Stimulated activated CD8-positive, alpha-beta memory T cell treated with anti-CD3 and anti-CD28 coated beads, Interleukin-7, amount 100 ng/mL, for 1 hour (primary cell): ENCODE data around the gene NET1.

Experiments used
- DNase-seq, 2 donors: peaks; one replicate each; pipeline ENCODE4 v3.0.0-alpha.2; 2020; ENCODE audit warnings: low read depth in 2 of 2

Gene NET1

GRCh38 chr10:5485290-5485689 is 72.9 kb downstream of the NET1 start:
- DNase-seq = no peak

GRCh38 chr10:5485948-5486852 is 73.8 kb downstream of the NET1 start:
- no peak for DNase-seq

- DNase-seq = no peak
Measured at GRCh38 chr10:5486853-5487235, 74.5 kb downstream of the NET1 start.

- DNase-seq = no peak
Measured at GRCh38 chr10:5488272-5489161, 76.2 kb downstream of the NET1 start.

GRCh38 chr10:5490032-5490431 is 77.7 kb downstream of the NET1 start:
- no peak for DNase-seq

DNA sequence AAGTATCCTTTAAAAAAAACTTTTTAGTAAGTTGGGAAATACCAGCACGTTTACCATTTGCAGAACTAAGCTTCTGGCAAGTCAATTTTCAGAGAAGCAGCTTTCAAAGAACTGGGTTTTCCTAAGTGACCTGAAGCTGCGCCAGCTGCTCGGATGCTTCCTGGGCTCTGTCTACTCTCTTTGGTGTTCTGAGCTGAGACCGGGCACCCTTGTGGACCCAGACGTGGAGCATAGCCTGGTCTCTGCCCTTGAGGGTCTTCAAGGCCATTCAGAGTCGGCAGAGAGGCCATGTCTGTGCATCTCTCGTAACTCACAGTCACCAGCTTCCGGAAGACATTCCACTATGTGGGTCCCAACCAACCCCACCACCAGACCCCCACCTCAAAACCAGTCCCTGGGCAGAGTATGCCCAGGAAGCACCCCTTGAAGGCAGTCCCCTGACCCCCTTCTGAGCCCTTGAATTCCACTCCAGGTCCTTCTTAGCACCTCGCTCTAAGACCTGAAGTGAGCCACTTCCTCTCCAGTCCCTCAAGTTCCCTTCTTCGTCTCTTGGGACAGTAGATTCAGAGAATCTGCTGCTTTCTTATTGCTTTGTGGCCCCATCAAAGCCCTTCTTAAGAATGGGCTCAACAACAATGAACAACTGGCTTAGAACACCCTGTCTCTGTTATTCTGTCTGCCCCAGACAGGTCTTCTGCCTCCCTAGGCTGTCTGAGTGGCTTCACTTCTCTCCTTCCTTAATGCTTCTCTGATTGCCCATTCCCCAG is 78.5 kb downstream of the NET1 start:
- no peak for DNase-seq

- no peak for DNase-seq
Measured at GRCh38 chr10:5491477-5491876, 79.1 kb downstream of the NET1 start.

DNA sequence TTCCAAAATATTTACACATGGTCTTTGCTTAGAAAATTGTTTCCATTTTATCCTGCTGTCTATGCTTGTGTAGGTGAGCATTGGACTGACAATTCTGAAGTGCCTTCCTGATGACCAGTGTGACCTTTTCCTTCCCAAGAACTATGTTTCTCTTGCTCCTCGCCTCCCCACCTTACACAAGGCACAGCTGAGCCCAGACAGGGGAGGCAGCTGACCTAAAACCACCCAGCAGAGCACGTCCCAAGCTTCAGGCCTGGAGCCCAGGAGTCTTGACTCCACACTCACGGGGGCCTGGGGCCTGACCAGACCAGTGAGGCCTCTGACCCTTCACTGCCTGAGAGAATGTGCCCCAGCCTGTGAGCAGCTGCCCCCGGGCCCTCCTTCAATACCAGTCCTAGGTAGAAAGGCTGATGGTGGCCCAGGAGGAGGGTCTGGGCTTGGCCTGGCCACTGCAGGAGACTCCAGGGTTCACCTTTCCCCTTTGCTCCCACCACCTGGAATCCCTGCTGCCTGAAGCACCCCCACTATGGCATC is 80.0 kb downstream of the NET1 start:
- no peak for DNase-seq

- no peak for DNase-seq
Measured at GRCh38 chr10:5492929-5493576, 80.7 kb downstream of the NET1 start.

GRCh38 chr10:5493691-5494090 is 81.3 kb downstream of the NET1 start:
- DNase-seq = no peak

- DNase-seq = no peak
Measured at GRCh38 chr10:5494611-5495010, 82.3 kb downstream of the NET1 start.

GRCh38 chr10:5496261-5497250 is 84.2 kb downstream of the NET1 start:
- DNase-seq = no peak

DNA sequence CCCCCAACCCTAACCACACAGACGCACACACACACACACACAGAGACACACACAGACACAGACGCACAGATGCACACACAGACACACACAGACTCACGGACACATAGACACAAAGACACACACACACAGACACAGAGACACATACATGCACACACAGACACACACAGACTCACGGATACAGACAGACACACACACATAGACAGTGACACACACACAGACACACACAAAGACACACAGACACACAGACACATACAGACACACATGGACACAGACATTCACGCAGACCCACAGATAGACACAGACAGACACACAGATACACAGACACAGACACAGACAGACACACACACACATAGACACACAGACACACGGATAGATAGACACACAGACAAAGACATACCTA is 84.9 kb downstream of the NET1 start:
- DNase-seq = no peak

DNA sequence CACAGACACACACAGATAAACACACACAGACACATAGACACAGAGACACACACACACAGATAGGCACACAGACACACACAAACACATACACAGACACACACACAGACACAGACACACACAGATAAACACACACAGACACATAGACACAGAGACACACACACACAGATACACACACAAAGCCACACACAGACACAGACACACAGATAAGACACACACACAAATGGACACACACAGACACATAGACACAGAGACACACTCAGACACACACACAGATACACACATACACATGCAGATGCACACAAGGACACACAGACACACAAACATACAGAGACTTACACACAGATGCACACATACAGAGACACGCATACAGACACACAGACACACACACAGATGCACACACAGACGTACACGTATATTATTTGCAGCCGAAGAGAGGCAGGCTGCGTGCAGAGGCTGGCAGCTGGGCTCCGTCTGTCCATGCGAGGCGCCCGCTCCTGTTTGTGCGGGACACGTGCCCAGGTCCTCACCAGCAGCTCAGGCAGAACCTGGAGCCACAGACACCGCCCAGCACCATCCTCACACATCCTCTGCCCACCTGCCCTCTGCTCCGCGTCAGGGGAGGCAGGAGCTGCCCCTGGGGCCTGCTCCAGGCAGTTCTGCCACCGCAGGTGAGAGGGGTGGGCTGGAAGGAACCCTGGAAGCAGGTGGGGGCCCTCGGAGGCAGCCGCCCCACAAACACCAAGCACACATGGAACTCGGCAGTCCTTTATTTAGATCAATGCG is 85.8 kb downstream of the NET1 start:
- no peak for DNase-seq

- no peak for DNase-seq
Measured at GRCh38 chr10:5498791-5499492, 86.6 kb downstream of the NET1 start.

DNA sequence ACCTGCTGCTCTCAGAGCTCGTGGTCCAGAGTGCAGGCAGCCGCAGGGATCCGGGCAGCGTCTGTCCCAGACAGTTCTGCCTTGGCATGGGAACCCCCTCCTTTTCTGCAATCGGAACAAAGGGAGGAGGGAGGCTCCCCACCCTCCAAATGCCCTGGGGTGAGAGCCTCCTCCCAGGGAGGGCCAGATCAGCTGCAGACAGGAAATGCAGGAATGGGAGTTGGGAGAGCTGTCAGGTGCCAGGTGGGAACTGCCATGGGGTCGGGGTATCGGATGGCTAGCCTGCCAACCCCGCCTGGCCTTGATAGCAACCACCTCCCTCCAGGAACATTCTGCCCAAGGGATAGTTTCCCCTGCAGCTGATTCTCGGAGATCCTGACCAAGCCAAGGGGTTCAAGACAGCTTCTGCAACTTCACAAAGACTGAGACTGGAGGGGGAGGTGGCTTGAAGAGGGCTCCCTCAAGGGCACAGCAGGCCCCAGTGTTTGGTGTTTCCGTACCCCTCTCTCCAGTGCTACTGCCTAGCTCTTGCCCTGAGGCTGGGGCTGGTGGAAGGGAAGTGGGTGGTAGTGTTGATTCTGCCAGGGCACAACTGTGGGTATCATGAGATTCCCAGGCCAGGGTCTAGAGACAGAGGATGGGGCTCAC is 87.3 kb downstream of the NET1 start, which contains the start of gene CALML5:
Gene CALML5 (minus strand): TSS at position 78 of the 648 bp plus-strand sequence. CDS start 132 bp downstream, outside the sequence.
- no peak for DNase-seq

GRCh38 chr10:5500162-5500670 is 87.9 kb downstream of the NET1 start:
- no peak for DNase-seq

DNA sequence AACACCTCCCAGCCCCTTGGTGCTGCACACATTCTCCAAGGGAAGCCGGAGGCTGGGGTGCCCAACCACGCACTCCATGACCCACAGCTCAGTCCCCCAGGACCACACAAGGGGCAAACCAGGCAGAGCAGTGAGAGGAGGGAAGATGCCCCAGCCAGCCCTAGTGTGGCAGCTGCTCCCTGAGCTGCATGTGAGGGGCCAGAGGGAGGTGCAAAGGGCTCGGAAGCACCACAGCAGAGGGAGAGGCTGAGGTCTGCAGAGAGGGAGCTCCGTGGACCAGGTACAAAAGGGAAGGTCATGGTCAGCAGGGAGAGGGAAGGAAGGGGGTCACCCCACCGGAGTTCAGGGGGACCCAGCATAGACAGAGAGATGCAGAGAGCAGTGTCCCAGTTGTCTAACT is 88.6 kb downstream of the NET1 start:
- DNase-seq = no peak
